Endothelial cell of umbilical vein (primary cell): ENCODE measurements around the gene PLCH1. TPM values are rescaled to one million over a fixed set of nuclear protein-coding genes. Genes with fewer than 3 reads are reported as not detected.

Source experiments
- BruUV-seq: library from RNA; stranded (reverse); fragments of 400-500 nt; replicated peaks from 2 replicates; lab custom pipeline; 2021; lab: Mats Ljungman, UMichigan
- CTCF ChIA-PET: fragments of 300-600, 350-600 bp; sonication (Branson Sonifier 250); formaldehyde crosslinking; loops from one replicate; lab custom pipeline; 2021; ENCODE audit warnings: antibody characterized with exemption, inconsistent platforms; lab: Charles Lee
- POLR2A ChIA-PET: fragments of 300-600, 350-600 bp; sonication (Branson Sonifier 250); formaldehyde crosslinking; loops from one replicate; lab custom pipeline; 2021; ENCODE audit warnings: antibody characterized with exemption, inconsistent platforms; lab: Charles Lee
- DNase-seq: peaks from one replicate; pipeline ENCODE4 v3.0.0-alpha.2; 2011; ENCODE audit warnings: low read depth, low spot score
- FAIRE-seq: peaks from 2 replicates; lab custom pipeline; 2011; peaks lifted over from hg19 to GRCh38; lab: Jason Lieb, UNC
- H2AFZ ChIP-seq: 2 replicates; pipeline ENCODE4 v1.6.0; 2012; ENCODE audit warnings: low read depth, low read length, control low read depth, inconsistent platforms
- H3K27ac ChIP-seq: 2 replicates; pipeline ENCODE4 v1.5.1; 2011; ENCODE audit warnings: low read depth, mild to moderate bottlenecking, control low read depth, low read length, moderate library complexity; ENCODE audit not compliant: insufficient read depth
- H3K27me3 ChIP-seq, 2 experiments: 2 replicates each; pipeline versions ENCODE4 v1.6.0 to v1.6.1; 2011; ENCODE audit warnings: low read length in 2 of 2, mixed read lengths in 1 of 2; ENCODE audit not compliant: control insufficient read depth in 2 of 2, insufficient read depth in 2 of 2
- H3K36me3 ChIP-seq, 2 experiments: 2 replicates in 1 of 2; 3 replicates in 1 of 2; pipeline ENCODE4 v1.5.1; 2011; ENCODE audit warnings: low read length in 2 of 2, mild to moderate bottlenecking in 1 of 2, moderate library complexity in 1 of 2; ENCODE audit not compliant: control insufficient read depth in 2 of 2, insufficient read depth in 2 of 2; ENCODE audit errors: extremely low read depth in 1 of 2
- H3K4me1 ChIP-seq: 3 replicates; pipeline ENCODE4 v1.5.1; 2011; ENCODE audit warnings: mild to moderate bottlenecking, low read length; ENCODE audit not compliant: control insufficient read depth, insufficient read depth; ENCODE audit errors: extremely low read depth
- H3K4me2 ChIP-seq: 2 replicates; pipeline ENCODE4 v1.6.1; 2011; ENCODE audit warnings: low read length, control low read depth, mixed read lengths; ENCODE audit not compliant: insufficient read depth
- H3K4me3 ChIP-seq, 3 experiments: fragments of 200-600 bp in 1 of 3; sonication (generic), shearing (Covaris generic) in 1 of 3; replicated peaks in 1 of 3; 2 replicates each; pipeline ENCODE4 v1.5.1; 2011 to 2016; ENCODE audit warnings: control low read depth in 3 of 3, low read length in 3 of 3, mild to moderate bottlenecking in 2 of 3, inconsistent platforms in 1 of 3, low read depth in 1 of 3, moderate library complexity in 1 of 3; ENCODE audit not compliant: insufficient read depth in 1 of 3
- H3K79me2 ChIP-seq: 2 replicates; pipeline ENCODE4 v1.6.0; 2012; ENCODE audit warnings: low read length, inconsistent platforms; ENCODE audit not compliant: control insufficient read depth, insufficient read depth
- H3K9ac ChIP-seq: replicated peaks from 2 replicates; pipeline ENCODE3; 2011; ENCODE audit warnings: low read length, control low read depth; ENCODE audit not compliant: insufficient read depth; ENCODE audit errors: extremely low read depth
- H3K9me1 ChIP-seq: replicated peaks from 3 replicates; pipeline ENCODE4 v1.6.0; 2011; ENCODE audit warnings: mild to moderate bottlenecking, low read length; ENCODE audit not compliant: control insufficient read depth, insufficient read depth; ENCODE audit errors: extremely low read depth
- H3K9me3 ChIP-seq: replicated peaks from 2 replicates; pipeline ENCODE4 v1.5.1; 2012; ENCODE audit warnings: low read length, inconsistent platforms; ENCODE audit not compliant: control insufficient read depth, insufficient read depth
- H4K20me1 ChIP-seq: replicated peaks from 2 replicates; pipeline ENCODE3; 2011; ENCODE audit warnings: mild to moderate bottlenecking, low read length; ENCODE audit not compliant: control insufficient read depth, insufficient read depth; ENCODE audit errors: extremely low read depth
- CTCF ChIP-seq, 2 donors: IDR thresholded peaks; 1 replicate in 1 of 2; 2 replicates in 1 of 2; pipeline ENCODE4 v1.5.1; 2011; ENCODE audit warnings: low read length in 2 of 2, mild to moderate bottlenecking in 2 of 2, moderate library complexity in 2 of 2, control low read depth in 1 of 2, inconsistent platforms in 1 of 2, low read depth in 1 of 2; ENCODE audit not compliant: insufficient read depth in 1 of 2; ENCODE audit errors: extremely low read depth in 1 of 2
- EZH2 ChIP-seq: IDR thresholded peaks from 2 replicates; pipeline ENCODE4 v1.6.1; 2012; ENCODE audit warnings: borderline replicate concordance, low read depth, mild to moderate bottlenecking, moderate library complexity, low read length, inconsistent platforms; ENCODE audit not compliant: severe bottlenecking
- FOS ChIP-seq: IDR thresholded peaks from 2 replicates; pipeline ENCODE4 v1.6.1; 2011; ENCODE audit warnings: mild to moderate bottlenecking, low read length, moderate library complexity, borderline replicate concordance; ENCODE audit not compliant: insufficient read depth
- GATA2 ChIP-seq: IDR thresholded peaks from 2 replicates; pipeline ENCODE4 v1.7.0; 2011; ENCODE audit warnings: low read depth, mild to moderate bottlenecking, moderate library complexity, mixed read lengths, low read length; ENCODE audit not compliant: insufficient read length, insufficient read depth
- JUN ChIP-seq: IDR thresholded peaks from 2 replicates; pipeline ENCODE4 v1.6.1; 2011; ENCODE audit warnings: borderline replicate concordance, low read depth; ENCODE audit not compliant: insufficient read length, insufficient read depth
- MAX ChIP-seq: IDR thresholded peaks from 2 replicates; pipeline ENCODE4 v1.6.1; 2011; ENCODE audit not compliant: insufficient read depth, insufficient read length
- MYC ChIP-seq: IDR thresholded peaks from one replicate; pipeline ENCODE4 v1.6.1; 2011; ENCODE audit warnings: mild to moderate bottlenecking, low read depth, low read length
- POLR2A ChIP-seq: IDR thresholded peaks from 2 replicates; pipeline ENCODE4 v1.6.1; 2012; ENCODE audit warnings: low read depth, mild to moderate bottlenecking, control low read depth, low read length
- dilution Hi-C: fragments of 300-500 bp; cut with MboI; formaldehyde crosslinking; loops from one replicate; pipeline ENCODE4 v1.15.0; 2019; ENCODE audit warnings: low sequenced_read_pairs; ENCODE audit not compliant: extremely low pct_ligation_motif_present
- intact Hi-C: fragments of 100-400 bp; cut with micrococcal nuclease; formaldehyde crosslinking; loops from one replicate; pipeline ENCODE4 v1.10.0; 2022
- polyA plus RNA-seq, 4 experiments: library from polyadenylated mRNA; depleted of rRNA in 3 of 4; stranded (reverse) in 3 of 4; unstranded in 1 of 4; fragments of >200 nt; gene quantifications; 2 replicates each; pipeline versions ENCODE4 v1.2.1 to v1.2.3, GENCODE V29; 2011 to 2012; ENCODE audit warnings: missing spikeins in 1 of 4
- total RNA-seq: library from RNA; stranded (reverse); gene quantifications from 2 replicates; pipeline ENCODE4 v1.2.3, GENCODE V29; 2021

PLCH1 gene
- total and polyA plus RNA-seq, 2 donors (not counting 3 experiments of a cell fraction or from before 2014, with no cell fraction given): 0.03 TPM; not detected in 1

GRCh38 chr3:155491696-155492095 is 253.2 kb downstream of the PLCH1 start:
- Histone ChIP-seq H3K36me3 (no peaks in the 10 kb centered on the region), H2AFZ (no peak overlapping the region), H3K27ac (no peak overlapping the region), H3K27me3 (no peaks in the 10 kb centered on the region), H3K9me3 (no peaks in the 10 kb centered on the region), H3K9me1 (no peaks in the 10 kb centered on the region), H3K4me3 (no peak overlapping the region), H3K79me2 (no peaks in the 10 kb centered on the region), H3K9ac (no peak overlapping the region), H3K4me2 (no peak overlapping the region), H4K20me1 (no peaks in the 10 kb centered on the region), H3K4me1 (no peaks in the 10 kb centered on the region)
- POLR2A ChIA-PET: interaction anchor here (0.6 kb wide), 1 partner anchor 461 kb away, joined by 3 read pairs; no protein-coding TSS in a partner anchor
- TF ChIP-seq MYC: no peak
- no peak for TF ChIP-seq MAX
- no peak for TF ChIP-seq CTCF (IDR thresholded peaks at IDR 0.05; ENCODE audit: extremely low read depth in 1 of 2, insufficient read depth in 1 of 2, low read depth in 1 of 2, low read length in 2 of 2)
- TF ChIP-seq FOS: no peak
- TF ChIP-seq POLR2A: no peak
- no peak for TF ChIP-seq EZH2
- no peak for TF ChIP-seq GATA2
- TF ChIP-seq JUN: no peak
- DNase-seq: no peak
- BruUV-seq: no TSS peak
- dilution Hi-C loops: no loop called here
- FAIRE-seq: no peak
- CTCF ChIA-PET: no interaction called here
- intact Hi-C loops: no loop called here
